Liver (tissue), 9 donors: ENCODE results near the gene KANSL1L. TPM values are rescaled to one million over a fixed set of nuclear protein-coding genes. Genes with fewer than 3 reads are reported as not detected.

ENCODE experiments used
- DNase-seq: peaks from one replicate; pipeline ENCODE4 v3.0.0-alpha.2; 2017; ENCODE audit warnings: low spot score
- H3K27ac ChIP-seq, 2 donors: one replicate each; pipeline ENCODE4 v1.7.0; 2013; ENCODE audit warnings: inconsistent platforms in 2 of 2, low read length in 2 of 2, control low read depth in 1 of 2, low read depth in 1 of 2, mild to moderate bottlenecking in 1 of 2
- H3K27me3 ChIP-seq, 4 donors: one replicate each; pipeline versions ENCODE4 v1.6.1 to v1.7.0; 2013; ENCODE audit warnings: low read length in 3 of 4, inconsistent platforms in 1 of 4, mild to moderate bottlenecking in 1 of 4, moderate library complexity in 1 of 4; ENCODE audit not compliant: control insufficient read depth in 4 of 4, insufficient read depth in 4 of 4
- H3K36me3 ChIP-seq, 4 donors: one replicate each; pipeline versions ENCODE4 v1.6.1 to v1.7.0; 2013; ENCODE audit warnings: low read length in 3 of 4, mild to moderate bottlenecking in 3 of 4, low read depth in 1 of 4, moderate library complexity in 1 of 4; ENCODE audit not compliant: control insufficient read depth in 4 of 4, insufficient read depth in 3 of 4
- H3K4me1 ChIP-seq, 4 donors: one replicate each; pipeline versions ENCODE4 v1.6.1 to v1.7.0; 2013; ENCODE audit warnings: low read length in 3 of 4, mild to moderate bottlenecking in 3 of 4, moderate library complexity in 1 of 4; ENCODE audit not compliant: control insufficient read depth in 4 of 4, insufficient read depth in 4 of 4
- H3K4me3 ChIP-seq, 3 donors: one replicate each; pipeline versions ENCODE4 v1.6.1 to v1.7.0; 2013; ENCODE audit warnings: low read length in 3 of 3, control low read depth in 1 of 3, low read depth in 1 of 3, mild to moderate bottlenecking in 1 of 3
- H3K9ac ChIP-seq, 2 donors: one replicate each; pipeline ENCODE4 v1.7.0; 2013; ENCODE audit warnings: low read length in 2 of 2, mild to moderate bottlenecking in 2 of 2, moderate library complexity in 2 of 2, control low read depth in 1 of 2, low read depth in 1 of 2
- H3K9me3 ChIP-seq, 4 donors: one replicate each; pipeline versions ENCODE4 v1.6.1 to v1.7.0; 2013; ENCODE audit warnings: low read length in 3 of 4; ENCODE audit not compliant: control insufficient read depth in 4 of 4
- EGR1 ChIP-seq, 2 donors: IDR thresholded peaks; 2 replicates each; pipeline ENCODE4 v1.6.1; 2016 to 2018; ENCODE audit warnings: antibody characterized with exemption in 2 of 2, low read depth in 2 of 2
- FOXA1 ChIP-seq: IDR thresholded peaks from 2 replicates; pipeline ENCODE4 v1.6.1; 2016; ENCODE audit warnings: antibody characterized with exemption
- FOXA2 ChIP-seq: IDR thresholded peaks from 2 replicates; pipeline ENCODE4 v1.6.1; 2016; ENCODE audit warnings: antibody characterized with exemption
- HNF4A ChIP-seq, 2 donors: conservative IDR thresholded peaks; 2 replicates each; pipeline ENCODE4 v1.6.1; 2016; ENCODE audit warnings: antibody characterized with exemption in 2 of 2, mild to moderate bottlenecking in 2 of 2
- HNF4G ChIP-seq: IDR thresholded peaks from 2 replicates; pipeline ENCODE4 v1.6.1; 2016; ENCODE audit warnings: antibody characterized with exemption
- JUND ChIP-seq, 2 donors: IDR thresholded peaks; 2 replicates each; pipeline ENCODE4 v1.6.1; 2016; ENCODE audit warnings: antibody characterized with exemption in 2 of 2
- NR2F2 ChIP-seq: IDR thresholded peaks from 2 replicates; pipeline ENCODE4 v1.6.1; 2016; ENCODE audit warnings: antibody characterized with exemption
- RAD21 ChIP-seq, 2 donors: IDR thresholded peaks; 2 replicates each; pipeline ENCODE4 v1.6.1; 2016; ENCODE audit warnings: antibody characterized with exemption in 2 of 2, mild to moderate bottlenecking in 2 of 2
- RXRA ChIP-seq, 2 donors: IDR thresholded peaks; 2 replicates each; pipeline ENCODE4 v1.6.1; 2017 to 2018; ENCODE audit warnings: antibody characterized with exemption in 2 of 2, mild to moderate bottlenecking in 1 of 2
- TAF1 ChIP-seq: conservative IDR thresholded peaks from 2 replicates; pipeline ENCODE4 v1.6.1; 2016; ENCODE audit warnings: antibody characterized with exemption, mild to moderate bottlenecking
- WGBS: extraction: QIAGEN DNeasy Blood & Tissue Kit; methylation state at CpG from one replicate; pipeline ENCODE4 v1.1.7; 2013; 5-methylcytosine and 5-hydroxymethylcytosine counted together
- polyA plus RNA-seq, 2 donors: library from polyadenylated mRNA; stranded (reverse) in 1 of 2; unstranded in 1 of 2; fragments of 200-250 nt in 1 of 2; fragments of >200 nt in 1 of 2; fragmentation: Nextera tagmentation in 1 of 2; extraction: Ambion mirVana in 1 of 2; gene quantifications; one replicate each; pipeline versions ENCODE4 v1.2.1 to v1.2.3, GENCODE V29; 2013 to 2015
- total RNA-seq, 2 donors: library from RNA; depleted of rRNA; stranded (reverse); fragments of >200 nt; gene quantifications; one replicate each; pipeline ENCODE4 v1.2.3, GENCODE V29; 2014
- TF ChIP-seq, protein P1 (sequence below): IDR thresholded peaks from 2 replicates; pipeline ENCODE4 v1.6.1; 2016; ENCODE audit warnings: antibody characterized with exemption
- TF ChIP-seq, protein P2 (sequence below): IDR thresholded peaks from 2 replicates; pipeline ENCODE4 v1.6.1; 2016; ENCODE audit warnings: antibody characterized with exemption, mild to moderate bottlenecking
- TF ChIP-seq, protein P3 (sequence below): fragments of 150-350 bp; IDR thresholded peaks from 2 replicates; pipeline ENCODE4 v1.5.1; 2017; ENCODE audit warnings: improper control_type of control experiment, low read depth, low read length; ENCODE audit not compliant: missing input control
- donor health status: healthy.
- donor health status: healthy.
- donor health status: healthy.
- donor health status: healthy.
- donor health status: healthy.

The KANSL1L gene
- total and polyA plus RNA-seq, 4 donors, result 2.1 to 31.6 (median 11.4) TPM

DNA sequence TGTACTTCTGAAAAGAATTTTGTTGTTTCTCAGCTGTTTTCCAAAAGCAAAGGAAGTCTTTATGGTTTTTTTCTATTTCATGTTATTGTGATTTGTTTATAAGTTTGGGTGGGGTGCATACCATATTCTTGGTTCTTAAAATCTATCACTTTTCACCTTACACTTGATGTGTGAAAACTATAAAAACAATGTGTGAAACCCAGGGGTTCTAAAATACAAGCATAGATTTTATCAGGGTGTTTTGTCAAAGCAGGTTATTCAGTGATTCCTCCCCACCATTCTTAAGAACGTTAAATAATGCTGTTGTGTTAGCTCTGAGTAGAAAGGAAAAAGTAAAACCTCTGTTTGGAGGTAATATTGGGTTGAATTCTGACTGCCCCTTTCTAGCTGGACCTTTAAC, 151.1 kb downstream of the KANSL1L start:
- WGBS, result 81% methylated on average over 1 of the region's 1 CpG
- Histone ChIP-seq H3K27me3 (no peaks in the 10 kb centered on the region), H3K27ac (no peak overlapping the region), H3K36me3 (peaks cover 6 to 54% (median 42%) of the 10 kb centered on the region in 4 donors), H3K9ac (no peak overlapping the region), H3K9me3 (no peaks in the 10 kb centered on the region), H3K4me1 (no peaks in the 10 kb centered on the region), H3K4me3 (no peak overlapping the region)
- TF ChIP-seq, protein P1, sequence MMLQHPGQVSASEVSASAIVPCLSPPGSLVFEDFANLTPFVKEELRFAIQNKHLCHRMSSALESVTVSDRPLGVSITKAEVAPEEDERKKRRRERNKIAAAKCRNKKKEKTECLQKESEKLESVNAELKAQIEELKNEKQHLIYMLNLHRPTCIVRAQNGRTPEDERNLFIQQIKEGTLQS, result no peak
- TF ChIP-seq, protein P2, sequence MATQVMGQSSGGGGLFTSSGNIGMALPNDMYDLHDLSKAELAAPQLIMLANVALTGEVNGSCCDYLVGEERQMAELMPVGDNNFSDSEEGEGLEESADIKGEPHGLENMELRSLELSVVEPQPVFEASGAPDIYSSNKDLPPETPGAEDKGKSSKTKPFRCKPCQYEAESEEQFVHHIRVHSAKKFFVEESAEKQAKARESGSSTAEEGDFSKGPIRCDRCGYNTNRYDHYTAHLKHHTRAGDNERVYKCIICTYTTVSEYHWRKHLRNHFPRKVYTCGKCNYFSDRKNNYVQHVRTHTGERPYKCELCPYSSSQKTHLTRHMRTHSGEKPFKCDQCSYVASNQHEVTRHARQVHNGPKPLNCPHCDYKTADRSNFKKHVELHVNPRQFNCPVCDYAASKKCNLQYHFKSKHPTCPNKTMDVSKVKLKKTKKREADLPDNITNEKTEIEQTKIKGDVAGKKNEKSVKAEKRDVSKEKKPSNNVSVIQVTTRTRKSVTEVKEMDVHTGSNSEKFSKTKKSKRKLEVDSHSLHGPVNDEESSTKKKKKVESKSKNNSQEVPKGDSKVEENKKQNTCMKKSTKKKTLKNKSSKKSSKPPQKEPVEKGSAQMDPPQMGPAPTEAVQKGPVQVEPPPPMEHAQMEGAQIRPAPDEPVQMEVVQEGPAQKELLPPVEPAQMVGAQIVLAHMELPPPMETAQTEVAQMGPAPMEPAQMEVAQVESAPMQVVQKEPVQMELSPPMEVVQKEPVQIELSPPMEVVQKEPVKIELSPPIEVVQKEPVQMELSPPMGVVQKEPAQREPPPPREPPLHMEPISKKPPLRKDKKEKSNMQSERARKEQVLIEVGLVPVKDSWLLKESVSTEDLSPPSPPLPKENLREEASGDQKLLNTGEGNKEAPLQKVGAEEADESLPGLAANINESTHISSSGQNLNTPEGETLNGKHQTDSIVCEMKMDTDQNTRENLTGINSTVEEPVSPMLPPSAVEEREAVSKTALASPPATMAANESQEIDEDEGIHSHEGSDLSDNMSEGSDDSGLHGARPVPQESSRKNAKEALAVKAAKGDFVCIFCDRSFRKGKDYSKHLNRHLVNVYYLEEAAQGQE, result no peak
- no peak for TF ChIP-seq FOXA2
- TF ChIP-seq TAF1, result no peak
- no peak for TF ChIP-seq FOXA1
- no peak for TF ChIP-seq EGR1 (IDR thresholded peaks at IDR 0.05; ENCODE audit: low read depth in 2 of 2)
- TF ChIP-seq JUND (IDR thresholded peaks at IDR 0.05), result no peak
- no peak for DNase-seq

DNA sequence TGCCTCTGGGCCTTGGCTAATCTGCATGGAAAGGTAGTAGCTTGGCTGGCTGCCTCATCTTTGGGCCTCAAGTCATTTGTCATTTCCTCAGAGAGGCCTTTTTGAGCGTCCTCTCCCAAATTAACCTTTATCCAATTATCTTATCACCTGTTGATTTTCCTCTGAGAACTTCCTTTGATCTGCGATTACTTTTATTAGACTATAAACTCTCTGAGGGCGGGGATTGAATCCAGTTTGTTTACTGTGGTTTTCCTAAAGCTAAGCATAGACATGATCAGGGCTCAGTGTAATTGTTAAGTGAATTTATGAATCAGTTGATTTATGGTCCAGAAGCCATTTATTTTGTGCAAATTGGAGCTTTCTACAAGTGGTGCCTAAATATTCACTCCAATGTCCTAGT, 161.3 kb downstream of the KANSL1L start:
- H3K9ac ChIP-seq, result no peak overlapping the region
- no peak overlapping the region for H3K27ac ChIP-seq
- H3K27me3 ChIP-seq, result no peaks in the 10 kb centered on the region
- H3K4me3 ChIP-seq, result no peak overlapping the region
- H3K9me3 ChIP-seq, result no peaks in the 10 kb centered on the region
- TF ChIP-seq HNF4A (conservative IDR thresholded peaks at IDR 0.05) (no peak), RAD21 (IDR thresholded peaks at IDR 0.05) (no peak), RXRA (IDR thresholded peaks at IDR 0.05) (no peak), FOXA2 (no peak), NR2F2 (no peak), HNF4G (no peak), EGR1 (IDR thresholded peaks at IDR 0.05; ENCODE audit: low read depth in 2 of 2) (no peak), FOXA1 (no peak), JUND (IDR thresholded peaks at IDR 0.05) (no peak)
- TF ChIP-seq, protein P2, result no peak
- TF ChIP-seq, protein P3, sequence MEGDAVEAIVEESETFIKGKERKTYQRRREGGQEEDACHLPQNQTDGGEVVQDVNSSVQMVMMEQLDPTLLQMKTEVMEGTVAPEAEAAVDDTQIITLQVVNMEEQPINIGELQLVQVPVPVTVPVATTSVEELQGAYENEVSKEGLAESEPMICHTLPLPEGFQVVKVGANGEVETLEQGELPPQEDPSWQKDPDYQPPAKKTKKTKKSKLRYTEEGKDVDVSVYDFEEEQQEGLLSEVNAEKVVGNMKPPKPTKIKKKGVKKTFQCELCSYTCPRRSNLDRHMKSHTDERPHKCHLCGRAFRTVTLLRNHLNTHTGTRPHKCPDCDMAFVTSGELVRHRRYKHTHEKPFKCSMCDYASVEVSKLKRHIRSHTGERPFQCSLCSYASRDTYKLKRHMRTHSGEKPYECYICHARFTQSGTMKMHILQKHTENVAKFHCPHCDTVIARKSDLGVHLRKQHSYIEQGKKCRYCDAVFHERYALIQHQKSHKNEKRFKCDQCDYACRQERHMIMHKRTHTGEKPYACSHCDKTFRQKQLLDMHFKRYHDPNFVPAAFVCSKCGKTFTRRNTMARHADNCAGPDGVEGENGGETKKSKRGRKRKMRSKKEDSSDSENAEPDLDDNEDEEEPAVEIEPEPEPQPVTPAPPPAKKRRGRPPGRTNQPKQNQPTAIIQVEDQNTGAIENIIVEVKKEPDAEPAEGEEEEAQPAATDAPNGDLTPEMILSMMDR, result no peak
- TF ChIP-seq, protein P1, result no peak
- WGBS, result 85% methylated on average over 3 of the region's 3 CpGs
- peaks cover 1 to 21% (median 9%) of the 10 kb centered on the region in 4 donors for H3K36me3 ChIP-seq
- no peak for DNase-seq
- peaks cover 2 to 6% (median 3%) of the 10 kb centered on the region in 4 donors for H3K4me1 ChIP-seq
